K562 (cell line): ENCODE measurements around the gene SPEM1. TPM values are rescaled to one million over a fixed set of nuclear protein-coding genes. Genes with fewer than 3 reads are reported as not detected.

ENCODE experiments used
- ATAC-seq: fragments of 200-7000 bp; cut with Tn5 transposase; 3 replicates; pipeline ENCODE4 v1.9.1; 2020; ENCODE audit warnings: moderate library complexity
- BruUV-seq: library from RNA; stranded (reverse); fragments of 400-500 nt; replicated peaks from 2 replicates; lab custom pipeline; 2021; lab: Mats Ljungman, UMichigan
- CTCF ChIA-PET: fragments of 300-600 bp; formaldehyde crosslinking; extraction: SDS; loops from one replicate; lab custom pipeline; 2021; ENCODE audit warnings: low intra/inter-chr PET ratio; lab: Yijun Ruan, JAX
- POLR2A ChIA-PET: fragments of 300-600, 350-650 bp; sonication (Branson Sonifier 250); formaldehyde crosslinking; extraction: SDS; loops from one replicate; lab custom pipeline; 2021; ENCODE audit warnings: antibody characterized with exemption, inconsistent platforms; lab: Yijun Ruan, JAX
- DNase-seq, 4 experiments: peaks; one replicate each; pipeline versions ENCODE4 v3.0.0 to v3.0.0-alpha.2; 2011 to 2018; ENCODE audit warnings: low spot score in 3 of 4, mixed read lengths in 3 of 4; ENCODE audit errors: extremely low read depth in 1 of 4
- FAIRE-seq: peaks from 2 replicates; lab custom pipeline; 2011; peaks lifted over from hg19 to GRCh38; lab: Jason Lieb, UNC
- H2AFZ ChIP-seq: 2 replicates; pipeline ENCODE4 v1.6.0; 2011; ENCODE audit warnings: low read depth, low read length, control low read depth, inconsistent platforms
- H3K27ac ChIP-seq: fragments of 200-600 bp; 3 replicates; pipeline ENCODE4 v1.8.0; 2011; ENCODE audit warnings: low read depth, mild to moderate bottlenecking, control low read depth, inconsistent platforms, low read length, moderate library complexity, mixed read lengths; ENCODE audit errors: extremely low read depth
- H3K27me3 ChIP-seq, 2 experiments: fragments of 300-600 bp in 1 of 2; 2 replicates in 1 of 2; 3 replicates in 1 of 2; pipeline versions ENCODE4 v1.6.0 to v1.8.0; 2011; ENCODE audit warnings: inconsistent platforms in 2 of 2, low read length in 2 of 2, mild to moderate bottlenecking in 1 of 2, mixed read lengths in 1 of 2, moderate library complexity in 1 of 2; ENCODE audit not compliant: control insufficient read depth in 2 of 2, insufficient read depth in 2 of 2
- H3K36me3 ChIP-seq: fragments of 300-600 bp; 3 replicates; pipeline ENCODE4 v1.8.0; 2011; ENCODE audit warnings: mild to moderate bottlenecking, low read length, inconsistent platforms; ENCODE audit not compliant: control insufficient read depth, insufficient read depth
- H3K4me1 ChIP-seq, 2 experiments: fragments of 200-600 bp in 1 of 2; replicated peaks in 1 of 2; 2 replicates in 1 of 2; 3 replicates in 1 of 2; pipeline versions ENCODE4 v1.5.1 to v1.8.0; 2011; ENCODE audit warnings: inconsistent platforms in 2 of 2, low read length in 2 of 2, mild to moderate bottlenecking in 1 of 2, mixed read lengths in 1 of 2, moderate library complexity in 1 of 2; ENCODE audit not compliant: control insufficient read depth in 2 of 2, insufficient read depth in 2 of 2
- H3K4me2 ChIP-seq: 2 replicates; pipeline ENCODE4 v1.6.1; 2011; ENCODE audit warnings: low read length, control low read depth, inconsistent platforms, mixed read lengths; ENCODE audit not compliant: insufficient read depth
- H3K4me3 ChIP-seq: fragments of 200-600 bp; sonication (generic), shearing (Covaris generic); 2 replicates; pipeline ENCODE4 v1.5.1; 2016; ENCODE audit warnings: control low read depth, inconsistent platforms
- H3K79me2 ChIP-seq: fragments of 200-600 bp; 3 replicates; pipeline ENCODE4 v1.8.0; 2011; ENCODE audit warnings: low read length, inconsistent platforms; ENCODE audit not compliant: control insufficient read depth, insufficient read depth
- H3K9ac ChIP-seq, 2 experiments: 2 replicates each; pipeline versions ENCODE4 v1.6.0 to v1.6.1; 2011; ENCODE audit warnings: low read depth in 2 of 2, low read length in 2 of 2, control low read depth in 1 of 2, inconsistent platforms in 1 of 2, mild to moderate bottlenecking in 1 of 2, mixed read lengths in 1 of 2; ENCODE audit not compliant: insufficient read depth in 1 of 2
- H3K9me1 ChIP-seq: one replicate; pipeline ENCODE4 v1.6.0; 2011; ENCODE audit warnings: inconsistent platforms, mild to moderate bottlenecking, low read length, moderate library complexity; ENCODE audit not compliant: control insufficient read depth, insufficient read depth
- H3K9me3 ChIP-seq: replicated peaks from 2 replicates; pipeline ENCODE4 v1.5.1; 2011; ENCODE audit warnings: low read depth, low read length, inconsistent platforms; ENCODE audit not compliant: control insufficient read depth, insufficient read depth
- H4K20me1 ChIP-seq: replicated peaks from 2 replicates; pipeline ENCODE4 v1.6.1; 2011; ENCODE audit warnings: low read length, inconsistent platforms, mixed read lengths; ENCODE audit not compliant: control insufficient read depth, insufficient read depth
- BRD4 ChIP-seq: fragments of 200-600 bp; sonication (generic); IDR thresholded peaks from 2 replicates; pipeline ENCODE4 v1.6.1; 2017; ENCODE audit warnings: inconsistent platforms
- CBX3 ChIP-seq, 2 experiments: IDR thresholded peaks; 1 replicate in 1 of 2; 2 replicates in 1 of 2; pipeline ENCODE4 v1.6.1; 2012; ENCODE audit warnings: inconsistent platforms in 2 of 2, low read length in 2 of 2, borderline replicate concordance in 1 of 2, control low read depth in 1 of 2
- CC2D1A ChIP-seq: fragments of 450-650 bp; IDR thresholded peaks from 2 replicates; pipeline ENCODE4 v1.6.1; 2017; ENCODE audit warnings: mild to moderate bottlenecking
- CCNT2 ChIP-seq: IDR thresholded peaks from 2 replicates; pipeline ENCODE4 v1.6.1; 2011; ENCODE audit warnings: borderline replicate concordance, low read depth, mild to moderate bottlenecking, moderate library complexity, mixed read lengths, low read length; ENCODE audit not compliant: insufficient read length; ENCODE audit errors: extremely low read depth
- CLOCK ChIP-seq: fragments of 250-450 bp; sonication (Bioruptor Pico); IDR thresholded peaks from 2 replicates; pipeline ENCODE4 v1.4.0; 2020; ENCODE audit warnings: mild to moderate bottlenecking, moderate library complexity, borderline replicate concordance
- ETV5 ChIP-seq: sonication (generic); formaldehyde crosslinking; IDR thresholded peaks from 2 replicates; pipeline ENCODE4 v1.4.0; 2020; ENCODE audit warnings: low read depth, mild to moderate bottlenecking, missing genetic modification reagents
- PCBP1 ChIP-seq: fragments of 200-400 bp; formaldehyde crosslinking; IDR thresholded peaks from 2 replicates; pipeline ENCODE4 v1.6.1; 2018; ENCODE audit warnings: mild to moderate bottlenecking, low read depth, low read length; ENCODE audit not compliant: poor library complexity, severe bottlenecking
- RBM15 ChIP-seq: fragments of 200-400 bp; formaldehyde crosslinking; IDR thresholded peaks from 2 replicates; pipeline ENCODE4 v1.6.1; 2018; ENCODE audit warnings: mild to moderate bottlenecking, low read length, moderate library complexity; ENCODE audit not compliant: insufficient read depth
- RNF219 ChIP-seq: fragments of 250-450 bp; sonication (Bioruptor Pico); IDR thresholded peaks from 2 replicates; pipeline ENCODE4 v1.5.0; 2022; ENCODE audit warnings: mild to moderate bottlenecking
- ZFX ChIP-seq: sonication (generic); formaldehyde crosslinking; IDR thresholded peaks from 2 replicates; pipeline ENCODE4 v1.8.0; 2022; ENCODE audit warnings: mild to moderate bottlenecking, missing genetic modification reagents, moderate library complexity
- WGBS: fragments of 100-300 bp; shearing (Covaris generic); methylation state at CpG from one replicate; pipeline ENCODE4 v1.1.6; 2016; ENCODE audit warnings: low coverage, mixed read lengths; ENCODE audit not compliant: insufficient coverage; ENCODE audit errors: missing lambda C conversion rate; 5-methylcytosine and 5-hydroxymethylcytosine counted together
- in situ Hi-C: fragments of 300-500 bp; cut with MboI; formaldehyde crosslinking; loops from 4 replicates; pipeline ENCODE4 v1.15.0; 2018; ENCODE audit warnings: inconsistent platforms, mixed read lengths
- intact Hi-C: fragments of 100-400 bp; cut with micrococcal nuclease; formaldehyde crosslinking; loops from 2 replicates; pipeline ENCODE4 v1.14.2; 2022
- polyA plus RNA-seq, 8 experiments: library from polyadenylated mRNA; depleted of rRNA in 4 of 8; stranded (reverse) in 5 of 8; unstranded in 3 of 8; fragments of >200 nt; fragmentation: Nextera tagmentation in 2 of 8; fragmentation: Illumina TruSeq in 1 of 8; extraction: Ambion mirVana in 2 of 8; extraction: Trizol in 1 of 8; gene quantifications; 2 replicates each; pipeline versions ENCODE4 v1.2.1 to v1.2.3, GENCODE V29; 2011 to 2014; ENCODE audit warnings: inconsistent platforms in 1 of 8, missing spikeins in 1 of 8
- total RNA-seq, 7 experiments: library from RNA; depleted of rRNA in 6 of 7; stranded (reverse); fragments of >200 nt in 6 of 7; fragmentation: Illumina TruSeq in 2 of 7; extraction: Trizol in 2 of 7; gene quantifications; 2 replicates each; pipeline versions ENCODE4 v1.2.1 to v1.2.3, GENCODE V29; 2011 to 2021; ENCODE audit warnings: low replicate concordance in 1 of 7
- TF ChIP-seq, protein P1 (sequence below), 2 experiments: fragments of 450-650 bp; IDR thresholded peaks; 2 replicates each; pipeline ENCODE4 v1.6.1; 2016
- TF ChIP-seq, protein P2 (sequence below): fragments of 200-800 bp; sonication (Bioruptor generic); IDR thresholded peaks from 2 replicates; pipeline ENCODE4 v1.6.1; 2017; ENCODE audit warnings: missing genetic modification characterization, missing compliant biosample characterization

Gene SPEM1
- total and polyA plus RNA-seq, 9 of the 15 experiments (the other 6 are each of a cell fraction or from before 2014, with no cell fraction given): not detected

DNA sequence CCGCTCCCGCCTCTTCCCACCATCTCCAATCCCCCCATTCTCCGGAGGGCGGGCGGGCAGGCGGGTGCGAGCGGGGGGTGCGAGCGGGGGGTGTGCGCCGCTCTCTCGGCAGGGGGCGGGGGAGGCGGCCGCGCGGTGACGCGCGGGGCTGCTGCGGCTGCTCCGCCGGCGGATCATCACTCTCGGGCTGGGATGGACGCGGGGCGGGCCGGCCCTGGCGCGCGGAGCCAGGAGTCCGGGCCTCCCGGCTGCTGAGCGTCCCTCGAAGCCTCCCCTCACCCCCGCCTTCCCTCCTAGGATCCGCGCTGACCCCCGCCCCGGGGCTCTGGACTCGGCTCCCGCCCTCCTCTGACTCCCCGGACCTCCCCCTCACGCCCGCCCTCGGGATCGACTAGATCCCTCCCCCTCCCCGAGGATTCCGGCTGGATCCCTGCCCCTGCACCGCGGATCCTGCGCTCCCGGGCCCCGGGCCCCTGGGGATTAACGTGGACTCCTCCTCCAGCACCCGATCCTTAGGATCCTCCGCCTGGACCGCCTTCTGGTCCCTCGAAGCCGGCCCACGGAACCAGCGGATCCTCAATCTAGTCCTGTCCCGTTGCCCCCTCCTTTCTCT is 15.3 kb upstream of the SPEM1 start:
- Histone ChIP-seq H2AFZ (peak overlapping the region; percentile 85), H3K4me3 (peak overlapping the region; percentile 68), H3K4me2 (peak overlapping the region; percentile 78), H4K20me1 (no peaks in the 10 kb centered on the region), H3K36me3 (peaks cover 6% of the 10 kb centered on the region; the same call in 1 of the 3 replicates), H3K9me1 (no peaks in the 10 kb centered on the region), H3K27ac (peak overlapping the region; percentile 78), H3K9me3 (no peaks in the 10 kb centered on the region), H3K9ac (peak overlapping the region; percentile 67 to 87; a peak in 3 of 4 replicates), H3K4me1 (peaks cover 11 to 25% of the 10 kb centered on the region in 2 experiments; a peak in 3 of 5 replicates), H3K27me3 (no peaks in the 10 kb centered on the region), H3K79me2 (peaks cover 8% of the 10 kb centered on the region; the same call in 2 of the 3 replicates)
- peak in 2 of 4 experiments; percentile 67 to 71 for DNase-seq
- ATAC-seq: peak; percentile 63
- CTCF ChIA-PET: no interaction called here
- intact Hi-C loops: loop anchor here (5.0 kb wide), 2 partner anchors 32 to 77 kb away; partner anchors contain the start of genes FGF11, POLR2A, SLC35G6 and TMEM102
- POLR2A ChIA-PET: interaction anchor here (0.8 to 1.8 kb wide), 6 partner anchors 13 to 174 kb away, joined by 3 to 23 read pairs (median 4); partner anchors contain the start of genes CD68, POLR2A and ZBTB4
- no TSS peak for BruUV-seq
- in situ Hi-C loops: no loop called here
- no peak for FAIRE-seq
- no CpG with 5 or more reads among the region's 65 CpGs for WGBS
- TF ChIP-seq PCBP1: peak; percentile 6
- no peak for TF ChIP-seq ETV5 (CRISPR knock-in tag)
- TF ChIP-seq RBM15: no peak
- TF ChIP-seq BRD4: no peak
- 0 out of 2 replicates have a peak, but pooled peaks have one; percentile 12 for TF ChIP-seq ZFX (CRISPR knock-in tag)
- peak; percentile 99 for TF ChIP-seq CC2D1A
- no peak for TF ChIP-seq CLOCK (CRISPR knock-in tag)
- TF ChIP-seq, protein P1, sequence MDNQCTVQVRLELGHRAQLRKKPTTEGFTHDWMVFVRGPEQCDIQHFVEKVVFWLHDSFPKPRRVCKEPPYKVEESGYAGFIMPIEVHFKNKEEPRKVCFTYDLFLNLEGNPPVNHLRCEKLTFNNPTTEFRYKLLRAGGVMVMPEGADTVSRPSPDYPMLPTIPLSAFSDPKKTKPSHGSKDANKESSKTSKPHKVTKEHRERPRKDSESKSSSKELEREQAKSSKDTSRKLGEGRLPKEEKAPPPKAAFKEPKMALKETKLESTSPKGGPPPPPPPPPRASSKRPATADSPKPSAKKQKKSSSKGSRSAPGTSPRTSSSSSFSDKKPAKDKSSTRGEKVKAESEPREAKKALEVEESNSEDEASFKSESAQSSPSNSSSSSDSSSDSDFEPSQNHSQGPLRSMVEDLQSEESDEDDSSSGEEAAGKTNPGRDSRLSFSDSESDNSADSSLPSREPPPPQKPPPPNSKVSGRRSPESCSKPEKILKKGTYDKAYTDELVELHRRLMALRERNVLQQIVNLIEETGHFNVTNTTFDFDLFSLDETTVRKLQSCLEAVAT (IDR thresholded peaks at IDR 0.05): 0 out of 4 replicates have a peak, but pooled peaks of 1 of the 2 experiments have one; percentile 23
- TF ChIP-seq CBX3 (IDR thresholded peaks at IDR 0.05; ENCODE audit: borderline replicate concordance in 1 of 2, low read length in 2 of 2): no peak
- TF ChIP-seq CCNT2: peak; percentile 23
- TF ChIP-seq, protein P2, sequence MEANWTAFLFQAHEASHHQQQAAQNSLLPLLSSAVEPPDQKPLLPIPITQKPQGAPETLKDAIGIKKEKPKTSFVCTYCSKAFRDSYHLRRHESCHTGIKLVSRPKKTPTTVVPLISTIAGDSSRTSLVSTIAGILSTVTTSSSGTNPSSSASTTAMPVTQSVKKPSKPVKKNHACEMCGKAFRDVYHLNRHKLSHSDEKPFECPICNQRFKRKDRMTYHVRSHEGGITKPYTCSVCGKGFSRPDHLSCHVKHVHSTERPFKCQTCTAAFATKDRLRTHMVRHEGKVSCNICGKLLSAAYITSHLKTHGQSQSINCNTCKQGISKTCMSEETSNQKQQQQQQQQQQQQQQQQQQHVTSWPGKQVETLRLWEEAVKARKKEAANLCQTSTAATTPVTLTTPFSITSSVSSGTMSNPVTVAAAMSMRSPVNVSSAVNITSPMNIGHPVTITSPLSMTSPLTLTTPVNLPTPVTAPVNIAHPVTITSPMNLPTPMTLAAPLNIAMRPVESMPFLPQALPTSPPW (CRISPR knock-in tag): peak; percentile 97
- TF ChIP-seq RNF219: no peak
